Renal pelvis (tissue), 4 donors: ENCODE results near the gene MARK3. TPM values are rescaled to one million over a fixed set of nuclear protein-coding genes. Genes with fewer than 3 reads are reported as not detected.

Experiments used
- DNase-seq: peaks from one replicate; pipeline ENCODE4 v3.0.0-alpha.2; 2013
- polyA plus RNA-seq, 3 donors: library from polyadenylated mRNA; unstranded; fragments of 120-200 nt; gene quantifications; one replicate each; pipeline ENCODE4 v1.2.1, GENCODE V29; 2013; ENCODE audit not compliant: insufficient read length in 3 of 3

The MARK3 gene
- polyA plus RNA-seq, 3 donors = 92.0 to 135 (median 103) TPM

- DNase-seq = no peak
Observed at GRCh38 chr14:103393070-103393469, 7.9 kb downstream of the MARK3 start.

GRCh38 chr14:103393676-103394626, 8.7 kb downstream of the MARK3 start:
- no peak for DNase-seq

GRCh38 chr14:103395244-103395643, 10.0 kb downstream of the MARK3 start:
- no peak for DNase-seq

- DNase-seq = no peak
Observed at GRCh38 chr14:103396463-103396862, 11.2 kb downstream of the MARK3 start.

- no peak for DNase-seq
Observed at GRCh38 chr14:103398427-103399195, 13.4 kb downstream of the MARK3 start.

GRCh38 chr14:103400537-103400936, 15.3 kb downstream of the MARK3 start:
- DNase-seq = no peak

- no peak for DNase-seq
Observed at GRCh38 chr14:103401223-103402214, 16.3 kb downstream of the MARK3 start.

GRCh38 chr14:103402695-103403094, 17.5 kb downstream of the MARK3 start:
- no peak for DNase-seq

GRCh38 chr14:103404032-103404918, 19.1 kb downstream of the MARK3 start:
- DNase-seq = no peak

- no peak for DNase-seq
Observed at GRCh38 chr14:103404920-103405319, 19.7 kb downstream of the MARK3 start.

- DNase-seq = no peak
Observed at GRCh38 chr14:103408491-103409155, 23.4 kb downstream of the MARK3 start.

GRCh38 chr14:103416916-103417315, 31.7 kb downstream of the MARK3 start:
- DNase-seq = no peak

GRCh38 chr14:103418481-103418818, 33.2 kb downstream of the MARK3 start:
- DNase-seq = no peak

GRCh38 chr14:103421556-103421955, 36.3 kb downstream of the MARK3 start:
- no peak for DNase-seq

GRCh38 chr14:103423050-103423461, 37.8 kb downstream of the MARK3 start:
- DNase-seq = no peak

- DNase-seq = no peak
Observed at GRCh38 chr14:103427485-103428443, 42.5 kb downstream of the MARK3 start.

- no peak for DNase-seq
Observed at GRCh38 chr14:103428723-103429556, 43.7 kb downstream of the MARK3 start.

GRCh38 chr14:103430358-103430757, 45.1 kb downstream of the MARK3 start:
- DNase-seq = no peak
